HL-60/S4 treated with phorbol 12-myristate 13-acetate at 8.2 ng/mL for 4 days and 3 days (cell line): ENCODE data around the gene ZNF709.
"Not testable (repeated sequence)": the region's sequence is repeated elsewhere in the genome, so short reads cannot be mapped to it uniquely, and the experiment has no call there.

Source experiments
- in situ Hi-C: fragments of 300-500 bp; cut with MboI; formaldehyde crosslinking; loops from 2 replicates; pipeline ENCODE4 v1.15.0; 2022; ENCODE audit warnings: low sequenced_read_pairs

Gene ZNF709

GRCh38 chr19:12484371-12485051 is at the start of gene ZNF709:
TSS of gene ZNF709 (minus strand) at chr19:12484816. CDS start at chr19:12484657, 159 bp downstream.
- in situ Hi-C loops: no loop called here

- in situ Hi-C loops: no loop called here
Measured at GRCh38 chr19:12527034-12527836, 42.6 kb upstream of the ZNF709 start.

- in situ Hi-C loops: no loop called here
Measured at GRCh38 chr19:12526542-12526941, 41.9 kb upstream of the ZNF709 start.

- in situ Hi-C loops: no loop called here
Measured at GRCh38 chr19:12521996-12522395, 37.4 kb upstream of the ZNF709 start.

GRCh38 chr19:12513531-12514061 is 29.0 kb upstream of the ZNF709 start:
- in situ Hi-C loops: no loop called here

- in situ Hi-C loops: no loop called here
Measured at GRCh38 chr19:12497032-12497431, 12.4 kb upstream of the ZNF709 start.

GRCh38 chr19:12496480-12496879 is 11.9 kb upstream of the ZNF709 start:
- in situ Hi-C loops: no loop called here

GRCh38 chr19:12495002-12495802 is 10.6 kb upstream of the ZNF709 start:
- in situ Hi-C loops: no loop called here

GRCh38 chr19:12494260-12494860 is 9.7 kb upstream of the ZNF709 start:
- in situ Hi-C loops: no loop called here

GRCh38 chr19:12486265-12486783 is 1.7 kb upstream of the ZNF709 start:
- in situ Hi-C loops: not testable (repeated sequence)

- in situ Hi-C loops: no loop called here
Measured at GRCh38 chr19:12485571-12485970, 955 bp upstream of the ZNF709 start.

- in situ Hi-C loops: no loop called here
Measured at GRCh38 chr19:12485052-12485416, 418 bp upstream of the ZNF709 start.

- in situ Hi-C loops: no loop called here
Measured at GRCh38 chr19:12484011-12484370, 625 bp downstream of the ZNF709 start.

GRCh38 chr19:12482509-12482886 is 2.1 kb downstream of the ZNF709 start:
- in situ Hi-C loops: no loop called here

GRCh38 chr19:12481781-12482508 is 2.7 kb downstream of the ZNF709 start:
- in situ Hi-C loops: no loop called here

GRCh38 chr19:12478234-12478941 is 6.2 kb downstream of the ZNF709 start:
- in situ Hi-C loops: no loop called here

GRCh38 chr19:12467651-12468050 is 17.0 kb downstream of the ZNF709 start:
- in situ Hi-C loops: not testable (repeated sequence)

GRCh38 chr19:12465211-12465610 is 19.4 kb downstream of the ZNF709 start:
- in situ Hi-C loops: no loop called here

GRCh38 chr19:12464769-12465168 is 19.8 kb downstream of the ZNF709 start:
- in situ Hi-C loops: no loop called here
